GM10248 (cell line): ENCODE data around the gene TAS2R50.

ENCODE experiments used
- CTCF ChIA-PET: fragments of 300-600 bp; sonication (Branson Sonifier 250); formaldehyde crosslinking; extraction: SDS; loops from one replicate; lab custom pipeline; 2021; ENCODE audit warnings: antibody characterized with exemption; lab: Yijun Ruan, JAX
- POLR2A ChIA-PET: fragments of 350-650 bp; sonication (Branson Sonifier 250); formaldehyde crosslinking; extraction: SDS; loops from one replicate; lab custom pipeline; 2020; ENCODE audit warnings: antibody characterized with exemption; lab: Yijun Ruan, JAX
- DNase-seq: peaks from one replicate; pipeline ENCODE4 v3.0.0; 2012; ENCODE audit errors: extremely low spot score
- CTCF ChIP-seq: IDR thresholded peaks from 2 replicates; pipeline ENCODE4 v1.5.1; 2012; ENCODE audit warnings: mild to moderate bottlenecking, low read depth; ENCODE audit errors: extremely low read depth, missing control alignments, control extremely low read depth

Gene TAS2R50

GRCh38 chr12:10941916-10942607 is 44.6 kb downstream of the TAS2R50 start:
- CTCF ChIA-PET: interaction anchor here (1.1 to 1.4 kb wide), 5 partner anchors 8 to 15 kb away, joined by 3 to 5 read pairs (median 3); no protein-coding TSS in a partner anchor
- POLR2A ChIA-PET: no interaction called here
- TF ChIP-seq CTCF: no peak
- no peak for DNase-seq

GRCh38 chr12:10941369-10941768 is 45.3 kb downstream of the TAS2R50 start:
- ChIA-PET POLR2A (no interaction called here), CTCF (interaction anchor here (1.3 kb wide), 1 partner anchor 12 kb away, joined by 5 read pairs; no protein-coding TSS in a partner anchor)
- TF ChIP-seq CTCF: no peak
- no peak for DNase-seq

- TF ChIP-seq CTCF: no peak
Observed at GRCh38 chr12:10940389-10940788, 46.3 kb downstream of the TAS2R50 start.

GRCh38 chr12:10939163-10939562 is 47.5 kb downstream of the TAS2R50 start, which contains the start of gene TAS2R14:
TSS of gene TAS2R14 (minus strand) at chr12:10939263. CDS start at chr12:10939207, 56 bp downstream.
- TF ChIP-seq CTCF: no peak
- ChIA-PET POLR2A (no interaction called here), CTCF (no interaction called here)
- no peak for DNase-seq

More at GRCh38 chr12:10940389-10940788, 46.3 kb downstream of the TAS2R50 start:
- CTCF ChIA-PET: no interaction called here
- POLR2A ChIA-PET: no interaction called here
- DNase-seq: no peak

GRCh38 chr12:10936506-10936905 is 50.2 kb downstream of the TAS2R50 start:
- no peak for DNase-seq
- no peak for TF ChIP-seq CTCF
- ChIA-PET POLR2A (interaction anchor here (0.7 kb wide), 1 partner anchor 644 kb away, joined by 9 read pairs; no protein-coding TSS in a partner anchor), CTCF (interaction anchor here (0.9 to 1.4 kb wide), 3 partner anchors 9 to 263 kb away, joined by 3 read pairs; no protein-coding TSS in a partner anchor)
